A375 (cell line): ENCODE results near the gene CTNNBL1. TPM values are rescaled to one million over a fixed set of nuclear protein-coding genes. Genes with fewer than 3 reads are reported as not detected.

Experiments used
- total RNA-seq: library from RNA; depleted of rRNA; stranded (reverse); fragments of >200 nt; shearing (Covaris generic); gene quantifications from 2 replicates; pipeline ENCODE4 v1.2.3, GENCODE V29; 2014; rRNA removed

Gene CTNNBL1, protein sequence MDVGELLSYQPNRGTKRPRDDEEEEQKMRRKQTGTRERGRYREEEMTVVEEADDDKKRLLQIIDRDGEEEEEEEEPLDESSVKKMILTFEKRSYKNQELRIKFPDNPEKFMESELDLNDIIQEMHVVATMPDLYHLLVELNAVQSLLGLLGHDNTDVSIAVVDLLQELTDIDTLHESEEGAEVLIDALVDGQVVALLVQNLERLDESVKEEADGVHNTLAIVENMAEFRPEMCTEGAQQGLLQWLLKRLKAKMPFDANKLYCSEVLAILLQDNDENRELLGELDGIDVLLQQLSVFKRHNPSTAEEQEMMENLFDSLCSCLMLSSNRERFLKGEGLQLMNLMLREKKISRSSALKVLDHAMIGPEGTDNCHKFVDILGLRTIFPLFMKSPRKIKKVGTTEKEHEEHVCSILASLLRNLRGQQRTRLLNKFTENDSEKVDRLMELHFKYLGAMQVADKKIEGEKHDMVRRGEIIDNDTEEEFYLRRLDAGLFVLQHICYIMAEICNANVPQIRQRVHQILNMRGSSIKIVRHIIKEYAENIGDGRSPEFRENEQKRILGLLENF
- total RNA-seq: 39.3 and 40.5 TPM in 2 replicates

DNA sequence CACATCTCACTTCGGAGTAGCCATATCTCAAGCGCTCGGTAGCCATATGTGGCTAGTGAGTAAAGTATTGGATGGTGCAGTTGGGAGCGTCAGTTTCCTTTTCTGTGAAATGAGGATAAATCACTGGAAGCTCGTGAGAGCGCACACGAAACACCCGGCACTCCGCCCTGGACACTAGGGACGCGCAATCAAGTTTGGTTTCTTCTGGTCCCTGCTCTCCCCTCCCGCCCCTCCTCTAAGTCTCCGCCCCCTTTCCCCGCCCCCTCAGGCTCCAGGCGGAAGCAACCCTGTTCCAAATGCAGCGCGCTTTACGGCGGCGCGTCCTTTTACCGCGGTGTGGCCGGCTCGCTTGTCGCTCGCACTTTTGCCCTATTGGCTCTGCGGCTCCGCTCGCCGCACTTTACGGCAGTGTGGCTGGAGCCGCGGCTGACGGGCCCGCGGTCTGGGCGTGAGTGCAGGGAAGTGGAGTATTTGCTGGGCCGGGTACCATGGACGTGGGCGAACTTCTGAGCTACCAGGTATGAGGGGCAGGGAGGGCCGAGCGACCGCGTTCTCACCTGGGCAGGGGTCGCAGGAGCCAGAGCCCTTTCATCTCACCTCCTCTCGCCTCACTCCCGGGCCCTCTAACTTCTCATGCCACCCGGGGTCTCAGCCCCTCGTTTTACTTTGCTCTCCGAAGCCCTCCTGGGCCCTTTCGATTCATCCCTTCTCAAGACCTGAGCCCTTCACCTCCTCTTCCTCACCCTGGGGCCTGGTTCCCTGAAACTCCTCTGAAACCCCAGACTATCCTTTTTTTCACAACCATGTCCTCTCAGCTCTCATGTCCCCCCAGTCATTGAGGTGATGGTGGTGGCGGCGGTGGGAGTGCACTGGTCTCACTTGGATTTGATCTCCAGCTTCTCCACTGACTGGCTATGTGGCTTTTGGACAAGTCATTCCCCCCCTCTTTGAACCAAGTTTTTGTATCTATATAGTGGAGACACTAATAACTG is at the start of gene CTNNBL1:
Gene CTNNBL1 (plus strand): TSS at position 396 of the 992 bp plus-strand sequence. CDS start 93 bp downstream, at position 489.

DNA sequence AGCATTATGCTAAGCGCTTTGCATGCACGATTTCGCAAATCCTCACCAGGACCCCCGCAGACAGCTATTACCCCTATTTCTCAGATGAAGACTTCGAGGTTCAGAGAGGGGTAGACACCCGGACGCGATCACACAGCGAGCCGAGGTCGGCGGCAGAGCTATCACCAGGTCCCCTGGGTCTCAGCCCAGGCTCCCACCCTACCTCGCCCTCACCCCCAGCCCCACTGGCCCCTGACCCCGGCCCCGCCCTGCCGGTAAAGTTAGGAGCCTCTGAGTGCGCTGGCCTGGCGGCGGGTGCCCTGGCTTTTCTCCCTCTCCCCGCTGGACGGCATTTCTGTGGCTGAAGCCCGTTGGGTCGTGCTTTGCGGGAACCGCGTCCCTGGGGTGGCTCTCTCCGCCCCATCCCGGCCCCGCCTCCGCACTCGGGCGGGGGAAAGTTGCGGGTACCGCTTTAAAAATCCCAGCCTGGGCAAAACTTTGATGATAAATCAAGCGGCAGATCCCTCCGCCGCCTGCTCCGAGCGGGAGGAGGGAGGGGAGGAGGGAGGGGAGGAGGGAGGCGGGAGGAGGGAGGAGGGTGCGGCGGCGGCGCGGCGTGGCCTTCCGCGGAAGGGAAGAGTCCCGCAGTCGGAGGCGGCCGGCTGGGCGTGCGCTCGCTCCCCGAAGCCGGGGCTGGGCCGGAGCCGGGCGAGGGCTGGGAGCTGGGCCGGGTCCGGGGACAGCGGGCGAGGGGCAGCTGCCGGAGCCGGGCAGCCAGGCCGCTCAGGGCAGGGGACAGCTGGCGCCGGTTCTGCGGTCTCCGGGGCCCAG is 208.9 kb downstream of the CTNNBL1 start, which contains the start of gene VSTM2L:
Gene VSTM2L (plus strand): TSS at position 624 of the 810 bp plus-strand sequence. CDS start 224 bp downstream, outside the sequence.

Other genes with a start within 250 kb of the CTNNBL1 start
- not detected in 2 replicates for gene NNAT, start 172.8 kb upstream of the CTNNBL1 start, total RNA-seq
- 30.7 and 38.9 TPM in 2 replicates for gene BLCAP, start 166.2 kb upstream of the CTNNBL1 start, total RNA-seq
- gene VSTM2L, start 209.1 kb downstream of the CTNNBL1 start, total RNA-seq: 0.19 TPM in 1 of 2 replicates, not detected in the other